HEK293T (cell line): ENCODE data around the gene OCA2.

ENCODE experiments used
- CTCF ChIA-PET: fragments of 350-600 bp; formaldehyde crosslinking; extraction: SDS; loops from one replicate; lab custom pipeline; 2021; ENCODE audit warnings: antibody characterized with exemption, inconsistent platforms; lab: Yijun Ruan, JAX
- POLR2A ChIA-PET: fragments of 350-600 bp; formaldehyde crosslinking; extraction: SDS; loops from one replicate; lab custom pipeline; 2020; ENCODE audit warnings: antibody characterized with exemption, inconsistent platforms; lab: Yijun Ruan, JAX
- DNase-seq: peaks from one replicate; pipeline ENCODE4 v3.0.0; 2012; ENCODE audit warnings: mixed read lengths; ENCODE audit errors: extremely low spot score
- ARNT ChIP-seq: fragments of 450-650 bp; IDR thresholded peaks from 2 replicates; pipeline ENCODE4 v1.6.1; 2017; ENCODE audit warnings: mild to moderate bottlenecking
- BHLHE40 ChIP-seq: fragments of 450-650 bp; IDR thresholded peaks from 2 replicates; pipeline ENCODE4 v1.6.1; 2016; ENCODE audit warnings: mild to moderate bottlenecking, moderate library complexity, borderline replicate concordance
- CTBP1 ChIP-seq: fragments of 450-650 bp; IDR thresholded peaks from 2 replicates; pipeline ENCODE4 v1.6.1; 2016; ENCODE audit warnings: borderline replicate concordance
- ELF4 ChIP-seq: fragments of 450-650 bp; IDR thresholded peaks from 2 replicates; pipeline ENCODE4 v1.6.1; 2017; ENCODE audit warnings: antibody characterized with exemption
- FOXA1 ChIP-seq: fragments of 450-650 bp; IDR thresholded peaks from 2 replicates; pipeline ENCODE4 v1.6.1; 2016; ENCODE audit warnings: mild to moderate bottlenecking
- FOXK2 ChIP-seq: fragments of 450-650 bp; IDR thresholded peaks from 2 replicates; pipeline ENCODE4 v1.6.1; 2016; ENCODE audit warnings: mild to moderate bottlenecking
- FOXM1 ChIP-seq: fragments of 450-650 bp; IDR thresholded peaks from 2 replicates; pipeline ENCODE4 v1.6.1; 2017; ENCODE audit warnings: mild to moderate bottlenecking, borderline replicate concordance
- HDGF ChIP-seq: fragments of 450-650 bp; IDR thresholded peaks from 2 replicates; pipeline ENCODE4 v1.6.1; 2017; ENCODE audit warnings: antibody characterized with exemption, borderline replicate concordance
- L3MBTL2 ChIP-seq: fragments of 450-650 bp; conservative IDR thresholded peaks from 2 replicates; pipeline ENCODE4 v1.6.1; 2016; ENCODE audit warnings: mild to moderate bottlenecking
- LEF1 ChIP-seq: fragments of 450-650 bp; IDR thresholded peaks from 2 replicates; pipeline ENCODE4 v1.6.1; 2017; ENCODE audit warnings: mild to moderate bottlenecking, borderline replicate concordance
- NFRKB ChIP-seq: fragments of 450-650 bp; IDR thresholded peaks from 2 replicates; pipeline ENCODE4 v1.6.1; 2016; ENCODE audit warnings: mild to moderate bottlenecking, moderate library complexity
- SP1 ChIP-seq: fragments of 450-650 bp; IDR thresholded peaks from 2 replicates; pipeline ENCODE4 v1.6.1; 2017
- SUZ12 ChIP-seq: fragments of 450-650 bp; IDR thresholded peaks from 2 replicates; pipeline ENCODE4 v1.6.1; 2016; ENCODE audit warnings: mild to moderate bottlenecking
- TARDBP ChIP-seq: fragments of 450-650 bp; IDR thresholded peaks from 2 replicates; pipeline ENCODE4 v1.6.1; 2016
- ZNF384 ChIP-seq: fragments of 450-650 bp; IDR thresholded peaks from 2 replicates; pipeline ENCODE4 v1.6.1; 2016
- TF ChIP-seq, protein P1 (sequence below): fragments of 450-650 bp; IDR thresholded peaks from 2 replicates; pipeline ENCODE4 v1.6.1; 2016

Gene OCA2

DNA sequence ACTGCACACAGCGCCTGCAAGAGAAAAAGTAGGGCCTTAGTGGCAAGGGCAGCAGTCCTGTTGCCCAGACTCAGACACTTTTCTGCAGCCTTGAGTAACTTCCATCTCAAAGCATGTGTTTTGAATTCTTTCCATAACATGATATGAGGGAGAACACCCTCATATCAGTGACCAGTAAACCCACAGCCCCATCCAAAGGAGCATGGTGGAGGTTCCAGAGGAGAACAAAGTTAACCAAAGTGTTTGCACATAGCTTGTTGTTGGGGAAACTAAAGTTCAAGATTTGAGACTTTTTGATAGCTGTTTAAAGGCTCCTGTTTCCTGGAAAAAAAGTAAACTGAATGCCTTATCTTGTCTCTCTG, 74.2 kb downstream of the OCA2 start:
- no peak for TF ChIP-seq ELF4
- TF ChIP-seq ZNF384: no peak
- no peak for TF ChIP-seq NFRKB
- no peak for TF ChIP-seq SUZ12
- no peak for TF ChIP-seq FOXK2
- TF ChIP-seq HDGF: no peak
- TF ChIP-seq BHLHE40: no peak
- no peak for TF ChIP-seq ARNT
- TF ChIP-seq CTBP1: no peak
- TF ChIP-seq SP1: no peak
- TF ChIP-seq TARDBP: no peak
- TF ChIP-seq FOXA1: no peak
- no peak for TF ChIP-seq LEF1
- TF ChIP-seq, protein P1, sequence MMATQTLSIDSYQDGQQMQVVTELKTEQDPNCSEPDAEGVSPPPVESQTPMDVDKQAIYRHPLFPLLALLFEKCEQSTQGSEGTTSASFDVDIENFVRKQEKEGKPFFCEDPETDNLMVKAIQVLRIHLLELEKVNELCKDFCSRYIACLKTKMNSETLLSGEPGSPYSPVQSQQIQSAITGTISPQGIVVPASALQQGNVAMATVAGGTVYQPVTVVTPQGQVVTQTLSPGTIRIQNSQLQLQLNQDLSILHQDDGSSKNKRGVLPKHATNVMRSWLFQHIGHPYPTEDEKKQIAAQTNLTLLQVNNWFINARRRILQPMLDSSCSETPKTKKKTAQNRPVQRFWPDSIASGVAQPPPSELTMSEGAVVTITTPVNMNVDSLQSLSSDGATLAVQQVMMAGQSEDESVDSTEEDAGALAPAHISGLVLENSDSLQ: no peak
- ChIA-PET CTCF (no interaction called here), POLR2A (no interaction called here)
- no peak for DNase-seq

DNA sequence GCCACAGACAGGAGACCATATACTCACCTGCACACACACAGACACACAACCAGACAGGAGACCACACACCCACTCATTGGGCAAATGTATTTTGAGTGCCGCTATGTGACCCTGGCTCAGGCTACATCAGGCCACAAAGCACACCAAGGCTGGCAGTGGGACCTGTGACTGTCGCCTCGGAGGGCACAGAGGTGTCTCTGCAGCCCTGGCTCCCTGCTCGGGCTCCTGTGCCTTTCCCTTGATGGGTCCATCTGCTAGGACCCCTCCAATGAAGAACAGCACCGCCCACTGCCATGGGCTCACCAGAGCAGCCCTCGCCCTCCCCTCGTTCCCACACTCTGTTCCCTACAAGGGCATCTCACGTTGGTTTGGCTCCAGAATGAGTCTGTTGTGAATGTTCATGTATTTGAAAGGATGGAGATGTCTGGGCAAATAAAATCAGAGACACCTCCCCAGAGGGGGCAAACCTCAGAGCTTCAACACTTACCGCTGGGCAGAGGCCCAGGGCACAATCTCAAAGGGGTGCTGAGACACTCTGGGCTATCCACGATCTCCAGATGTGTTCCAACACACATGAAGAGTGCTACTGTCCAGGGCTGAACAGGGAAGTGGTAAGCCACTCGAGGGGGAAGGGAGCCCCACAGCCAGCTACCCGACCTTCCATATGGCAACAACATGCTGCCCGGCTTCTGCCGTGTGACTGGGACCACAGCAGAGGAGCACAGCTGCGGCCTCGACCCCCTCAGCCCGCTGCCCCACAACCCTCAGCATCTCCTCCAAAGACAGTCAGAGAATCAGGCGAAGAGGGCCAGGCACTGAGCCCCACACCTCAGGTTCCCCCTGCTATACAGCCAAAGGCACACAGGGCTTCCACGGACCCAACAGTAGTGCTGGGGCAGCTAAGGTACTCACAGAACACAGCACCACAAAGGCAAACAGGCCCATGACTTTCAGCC, 74.9 kb downstream of the OCA2 start:
- TF ChIP-seq ELF4: no peak
- TF ChIP-seq CTBP1: no peak
- TF ChIP-seq FOXM1: no peak
- no peak for TF ChIP-seq FOXK2
- no peak for TF ChIP-seq ARNT
- TF ChIP-seq NFRKB: no peak
- no peak for TF ChIP-seq LEF1
- TF ChIP-seq SUZ12: no peak
- no peak for TF ChIP-seq BHLHE40
- no peak for TF ChIP-seq TARDBP
- TF ChIP-seq SP1: no peak
- TF ChIP-seq L3MBTL2: no peak
- ChIA-PET CTCF (no interaction called here), POLR2A (no interaction called here)
- DNase-seq: no peak

DNA sequence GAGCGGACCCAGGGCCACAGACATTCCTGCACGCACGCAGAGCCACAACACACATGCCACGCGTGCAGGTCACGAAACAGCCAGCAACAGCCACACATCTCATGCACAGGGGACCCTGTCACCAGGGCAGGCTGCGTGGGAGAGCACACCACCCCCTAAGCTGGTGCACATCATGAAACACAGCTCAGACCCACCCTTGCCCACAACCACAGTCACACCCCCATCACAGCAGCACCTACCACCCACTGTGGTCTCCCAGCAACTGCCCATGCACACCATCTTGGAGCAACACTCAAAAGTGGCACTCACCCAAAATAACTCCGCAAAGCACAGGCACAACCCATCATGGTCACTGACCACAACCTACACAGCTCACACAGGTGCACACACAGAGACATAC, 75.7 kb downstream of the OCA2 start:
- no peak for DNase-seq
- TF ChIP-seq LEF1 (no peak), ZNF384 (no peak), SP1 (no peak), TARDBP (no peak), FOXM1 (no peak), ELF4 (no peak), ARNT (no peak), BHLHE40 (no peak), L3MBTL2 (no peak), CTBP1 (no peak), FOXK2 (no peak), SUZ12 (no peak), HDGF (no peak), NFRKB (no peak), FOXA1 (no peak)
- TF ChIP-seq, protein P1: no peak
- ChIA-PET CTCF (no interaction called here), POLR2A (no interaction called here)

DNA sequence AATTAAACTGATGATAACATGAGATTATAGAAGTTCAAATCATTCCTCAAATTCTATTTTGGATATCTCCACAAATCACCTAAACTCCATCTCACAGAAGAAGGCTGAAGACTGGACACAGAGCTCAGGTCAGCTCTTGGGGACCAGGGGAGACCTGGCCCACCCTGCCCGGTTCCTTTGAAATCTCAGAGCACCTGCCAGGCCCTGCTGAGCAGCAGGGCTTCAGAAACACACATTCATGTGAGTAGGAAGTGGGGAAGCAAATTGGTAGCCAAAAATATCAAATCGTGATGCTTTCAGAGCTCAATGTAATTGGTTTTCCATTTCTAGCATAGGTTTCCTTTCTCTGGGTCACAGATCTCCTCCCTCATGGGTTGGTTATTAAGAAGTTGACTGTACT, 76.2 kb downstream of the OCA2 start:
- ChIA-PET CTCF (interaction anchor here (0.7 kb wide), 1 partner anchor 52 kb away, joined by 3 read pairs; no protein-coding TSS in a partner anchor), POLR2A (no interaction called here)
- TF ChIP-seq SP1: no peak
- TF ChIP-seq, protein P1: no peak
- TF ChIP-seq ZNF384: no peak
- no peak for TF ChIP-seq L3MBTL2
- no peak for TF ChIP-seq FOXK2
- no peak for TF ChIP-seq SUZ12
- no peak for DNase-seq

DNA sequence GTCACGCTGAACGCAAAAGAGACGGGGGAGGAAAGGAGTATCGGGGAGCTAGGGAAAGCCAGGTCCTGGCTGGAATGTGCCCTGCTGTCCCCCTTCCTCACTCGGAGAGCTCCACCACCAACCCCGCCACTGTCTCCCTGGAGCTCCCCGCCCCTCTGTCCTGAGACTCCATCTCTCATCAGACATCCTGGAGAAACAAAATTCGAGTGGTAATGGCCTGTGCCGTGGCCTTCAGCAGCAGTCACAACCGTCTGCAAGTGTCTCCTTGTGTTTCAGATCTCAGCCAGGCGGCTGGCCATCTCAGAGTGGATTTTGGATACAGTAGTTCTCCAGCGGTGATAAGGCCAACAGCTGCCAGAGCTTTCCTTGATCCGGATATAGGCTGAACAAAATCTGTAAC, 76.9 kb downstream of the OCA2 start:
- no peak for DNase-seq
- POLR2A ChIA-PET: no interaction called here
- CTCF ChIA-PET: interaction anchor here (0.6 to 0.9 kb wide), 5 partner anchors 11 to 76 kb away, joined by 3 to 6 read pairs (median 4); no protein-coding TSS in a partner anchor
- TF ChIP-seq TARDBP: no peak
- no peak for TF ChIP-seq HDGF
- no peak for TF ChIP-seq SP1
- TF ChIP-seq FOXK2: no peak
- TF ChIP-seq CTBP1: no peak
- TF ChIP-seq L3MBTL2: no peak
- no peak for TF ChIP-seq FOXA1
- TF ChIP-seq, protein P1: no peak
- TF ChIP-seq ELF4: no peak
- TF ChIP-seq ARNT: no peak
- TF ChIP-seq ZNF384: no peak
- no peak for TF ChIP-seq FOXM1
- no peak for TF ChIP-seq LEF1
- no peak for TF ChIP-seq NFRKB
- TF ChIP-seq SUZ12: no peak
- TF ChIP-seq BHLHE40: no peak
